NOMO-1 treated with dmso at 0.1 percent for 144 hours (cell line): ENCODE data around the gene OSTF1.

Experiments
- DNase-seq: peaks from one replicate; lab custom pipeline; 2025; ENCODE audit not compliant: unreplicated experiment; lab: John Stamatoyannopoulos, UW

Gene OSTF1

GRCh38 chr9:75084081-75084672 lies 4.1 kb upstream of the OSTF1 start:
- no peak for DNase-seq

GRCh38 chr9:75085640-75086039 lies 2.7 kb upstream of the OSTF1 start:
- no peak for DNase-seq

- DNase-seq: no peak
Observed at GRCh38 chr9:75086541-75087288, 1.6 kb upstream of the OSTF1 start.

DNA sequence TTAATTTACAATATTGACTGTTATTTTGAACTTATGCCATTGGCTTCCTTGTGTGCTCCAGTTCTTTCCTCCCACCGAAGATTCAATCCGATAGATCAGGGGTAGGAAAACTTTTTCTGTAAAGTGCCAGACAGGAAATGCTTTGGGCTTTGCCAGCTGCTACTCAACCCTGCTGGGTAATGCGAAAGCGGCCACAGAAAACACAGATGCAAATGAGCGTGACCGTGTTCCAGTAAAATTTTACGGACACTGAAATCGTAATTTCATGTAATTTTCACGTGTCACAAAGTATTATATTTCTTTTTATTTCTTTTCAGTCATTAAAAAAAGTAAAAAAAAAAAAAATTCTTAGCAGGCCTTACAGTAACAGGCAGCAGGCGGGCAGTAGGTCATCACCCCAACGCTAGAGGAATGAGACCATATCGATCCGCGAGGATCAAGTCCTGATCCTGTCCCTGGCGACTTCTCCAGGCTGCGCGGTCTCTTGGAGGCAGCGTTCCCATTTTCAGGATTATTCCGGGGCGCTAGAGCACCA lies 958 bp upstream of the OSTF1 start:
- no peak for DNase-seq

- peak; percentile 27 for DNase-seq
Observed at GRCh38 chr9:75088646-75089372, 495 bp downstream of the OSTF1 start.

GRCh38 chr9:75089373-75089766 lies 1.1 kb downstream of the OSTF1 start:
- DNase-seq: no peak

- no peak for DNase-seq
Observed at GRCh38 chr9:75090579-75090978, 2.3 kb downstream of the OSTF1 start.

DNA sequence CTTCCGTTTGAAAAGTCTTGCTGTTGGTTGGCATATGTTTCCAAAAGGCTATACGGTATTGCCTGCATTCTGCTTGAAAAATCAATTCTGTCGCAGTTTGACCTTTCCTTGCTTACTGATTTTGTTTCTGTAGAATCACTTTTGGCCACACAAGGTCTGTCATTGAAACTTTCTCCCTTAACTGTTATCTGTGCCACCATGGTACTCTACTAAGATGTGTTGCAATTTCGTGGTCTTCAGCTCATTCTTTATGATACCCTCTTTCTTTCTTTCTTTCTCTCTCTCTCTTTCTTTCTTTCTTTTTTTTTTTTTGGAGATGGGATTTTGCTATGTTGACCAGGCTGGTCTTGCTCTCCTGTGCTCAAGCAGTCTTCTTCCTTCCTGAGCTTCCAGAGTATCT lies 4.5 kb downstream of the OSTF1 start:
- DNase-seq: no peak

GRCh38 chr9:75096796-75097195 lies 8.5 kb downstream of the OSTF1 start:
- DNase-seq: no peak

- DNase-seq: no peak
Observed at GRCh38 chr9:75101004-75101588, 12.8 kb downstream of the OSTF1 start.

DNA sequence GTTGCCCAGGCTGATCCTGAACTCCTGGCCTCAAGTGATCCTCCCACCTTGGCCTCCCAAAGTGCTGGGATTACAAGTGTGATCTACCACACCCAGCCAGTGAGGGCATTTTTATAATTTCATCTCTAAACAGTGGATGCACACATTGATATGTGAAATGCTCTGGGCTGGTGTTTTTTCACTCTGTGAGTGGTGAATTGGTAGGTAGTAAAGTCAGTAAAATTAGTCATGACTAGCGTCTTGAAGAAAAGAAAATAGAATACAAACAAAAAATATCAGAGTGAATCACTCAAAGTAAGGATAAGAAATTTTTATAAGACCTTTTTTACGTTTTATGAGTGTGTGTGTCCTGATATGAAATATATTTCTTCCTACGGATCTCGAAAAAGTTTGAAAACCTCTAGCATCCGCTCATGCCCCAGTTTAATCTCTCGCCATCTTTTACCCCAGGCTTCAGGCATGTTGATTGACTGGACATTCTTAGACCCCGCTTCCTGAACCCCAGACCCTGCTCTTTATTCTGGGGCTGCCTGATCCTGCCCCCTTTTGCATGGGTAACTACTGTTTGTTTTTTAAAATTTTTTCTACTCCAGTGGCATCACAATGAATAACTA lies 14.0 kb downstream of the OSTF1 start:
- DNase-seq: no peak

- DNase-seq: no peak
Observed at GRCh38 chr9:75104607-75105006, 16.3 kb downstream of the OSTF1 start.

GRCh38 chr9:75105019-75105540 lies 16.8 kb downstream of the OSTF1 start:
- no peak for DNase-seq

DNA sequence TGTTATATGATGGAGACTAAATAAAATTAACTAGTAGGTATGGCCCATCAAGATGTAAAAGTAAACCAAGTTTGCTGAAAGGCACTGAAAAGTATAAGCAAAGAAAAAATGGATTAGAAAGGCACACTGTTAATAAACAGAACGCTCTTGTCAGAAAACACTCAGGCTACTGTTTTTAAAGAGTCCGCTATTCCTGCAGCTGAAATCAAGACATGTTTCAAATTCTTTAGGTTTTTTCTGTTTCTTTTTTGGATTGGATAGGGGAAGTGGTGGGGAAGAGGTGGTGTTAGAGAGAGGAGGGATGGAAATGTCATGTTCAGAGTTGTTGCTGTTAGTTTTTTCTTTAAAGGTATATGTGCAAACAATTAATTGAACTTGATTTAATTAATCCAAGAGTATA lies 17.5 kb downstream of the OSTF1 start:
- no peak for DNase-seq

DNA sequence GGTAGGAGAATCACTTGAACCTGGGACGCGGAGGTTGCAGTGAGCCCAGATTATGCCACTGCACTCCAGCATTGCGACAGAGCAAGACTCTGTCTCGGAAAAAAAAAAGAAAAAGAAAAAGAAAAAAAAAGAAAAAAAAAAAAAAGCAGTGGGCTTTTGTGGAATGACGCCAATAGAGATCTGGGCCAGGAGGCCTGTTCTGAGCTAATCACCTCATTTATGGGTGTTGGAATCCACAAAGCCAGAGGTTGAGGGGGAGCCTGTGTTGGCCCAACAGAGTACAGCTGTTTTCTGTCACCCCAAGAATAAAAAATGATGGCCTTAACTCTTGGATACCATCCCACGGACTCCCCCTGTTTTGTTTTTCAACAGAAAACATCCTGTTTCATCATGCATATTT lies 18.5 kb downstream of the OSTF1 start:
- DNase-seq: no peak

- DNase-seq: no peak
Observed at GRCh38 chr9:75108571-75108970, 20.3 kb downstream of the OSTF1 start.

DNA sequence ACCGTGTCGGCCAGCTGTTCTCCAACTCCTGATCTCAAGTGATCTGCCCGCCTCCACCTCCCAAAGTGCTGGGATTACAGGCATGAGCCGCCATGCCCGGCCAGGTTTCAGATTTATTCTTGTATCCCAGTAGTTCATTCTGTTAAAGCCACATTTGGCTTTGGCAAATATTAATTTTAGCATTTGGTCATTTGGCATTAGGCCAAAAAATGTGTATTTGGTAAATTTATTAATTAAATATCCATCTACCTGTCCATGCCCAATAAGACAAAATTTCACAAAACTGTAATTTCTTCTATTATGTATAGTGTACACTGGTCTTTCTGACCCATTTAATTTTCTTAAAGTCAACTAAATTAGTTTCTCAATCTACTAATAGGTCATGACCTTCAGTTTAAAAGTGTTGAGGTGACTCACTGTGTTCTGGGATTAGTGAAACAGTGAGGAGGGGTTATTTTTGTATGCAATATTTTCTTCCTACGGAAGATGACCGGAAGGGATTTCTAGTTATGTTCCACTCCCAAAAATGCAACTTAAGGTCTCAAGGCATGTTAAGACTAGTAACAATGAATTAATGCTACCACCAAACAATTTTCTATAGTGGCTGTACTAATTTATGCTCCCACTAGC lies 21.0 kb downstream of the OSTF1 start:
- no peak for DNase-seq

DNA sequence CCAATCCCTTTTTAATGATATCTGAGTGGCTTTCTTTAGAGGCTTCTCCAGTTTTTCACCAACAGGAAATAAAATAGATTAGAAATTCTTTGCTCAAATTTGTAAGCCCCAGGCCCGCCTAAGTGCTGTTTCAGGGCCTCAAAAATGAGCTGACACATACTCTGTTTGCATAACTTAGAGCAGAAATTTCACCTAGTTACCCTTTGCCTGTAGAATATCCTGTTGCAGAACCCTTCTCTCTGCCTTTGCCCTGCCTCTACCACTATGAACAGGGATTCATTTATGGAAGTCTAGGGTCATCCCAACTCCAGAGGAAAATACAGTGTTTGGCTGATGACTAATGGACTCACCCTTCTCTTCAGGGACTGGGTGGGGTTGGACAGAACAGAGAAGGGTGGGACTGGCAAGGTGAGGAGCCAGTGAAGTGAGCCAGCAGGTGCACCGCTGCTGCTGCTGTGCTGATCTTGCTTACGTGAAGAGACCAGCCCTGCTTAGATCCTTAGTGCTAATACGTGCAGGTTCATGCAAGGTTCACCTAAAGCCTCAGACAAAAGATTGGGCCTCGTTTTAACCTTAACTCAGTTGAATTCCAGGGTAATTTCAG lies 22.8 kb downstream of the OSTF1 start:
- DNase-seq: no peak

- no peak for DNase-seq
Observed at GRCh38 chr9:75112789-75113188, 24.5 kb downstream of the OSTF1 start.

DNA sequence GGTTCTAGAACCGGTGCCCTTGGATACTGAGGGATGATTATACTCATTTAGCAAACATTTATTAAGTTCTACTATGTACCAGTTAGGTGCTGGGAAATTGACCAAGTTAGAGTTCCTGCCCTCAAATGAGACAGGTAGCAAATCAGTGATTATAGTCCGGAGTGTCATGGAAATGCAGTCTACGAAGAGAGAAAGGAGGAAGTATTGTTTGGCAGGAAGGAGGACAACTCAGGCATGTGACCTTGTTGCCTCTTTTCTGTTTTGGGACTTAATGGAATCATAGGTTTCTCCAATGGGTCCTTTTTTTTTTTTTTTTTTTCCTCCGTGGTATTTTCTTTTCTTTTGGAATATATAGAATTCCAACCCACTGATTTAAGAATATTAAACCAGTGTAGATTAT lies 28.0 kb downstream of the OSTF1 start:
- DNase-seq: no peak
